A673 (cell line): ENCODE results near the gene LIPM. TPM values are rescaled to one million over a fixed set of nuclear protein-coding genes. Genes with fewer than 3 reads are reported as not detected.

Experiments
- BruUV-seq: library from RNA; stranded (reverse); fragments of 400-500 nt; replicated peaks from 2 replicates; lab custom pipeline; 2021; lab: Mats Ljungman, UMichigan
- CTCF ChIA-PET: fragments of 300-600 bp; sonication (Branson Sonifier 250); formaldehyde crosslinking; loops from one replicate; lab custom pipeline; 2022; ENCODE audit warnings: antibody characterized with exemption; lab: Charles Lee
- POLR2A ChIA-PET: fragments of 300-600 bp; sonication (Branson Sonifier 250); formaldehyde crosslinking; loops from one replicate; lab custom pipeline; 2022; ENCODE audit warnings: antibody characterized with exemption; ENCODE audit not compliant: low non-redundant PET; lab: Charles Lee
- DNase-seq: peaks from one replicate; pipeline ENCODE4 v3.0.0-alpha.2; 2015; ENCODE audit warnings: low spot score
- H3K27ac ChIP-seq: fragments of 200-600 bp; sonication (generic); 2 replicates; pipeline ENCODE4 v1.5.1; 2016; ENCODE audit warnings: mixed run types, low read depth, mild to moderate bottlenecking, mixed read lengths, antibody characterized with exemption, low read length; ENCODE audit not compliant: poor library complexity, severe bottlenecking
- H3K27me3 ChIP-seq: fragments of 200-600 bp; sonication (generic); replicated peaks from 2 replicates; pipeline ENCODE4 v1.6.1; 2017; ENCODE audit warnings: mixed run types, low read depth, mild to moderate bottlenecking, mixed read lengths, antibody characterized with exemption, low read length; ENCODE audit not compliant: insufficient read depth, poor library complexity
- H3K36me3 ChIP-seq: fragments of 200-600 bp; sonication (generic); 2 replicates; pipeline ENCODE4 v1.6.1; 2016; ENCODE audit warnings: mixed run types, mild to moderate bottlenecking, mixed read lengths, antibody characterized with exemption, low read length; ENCODE audit not compliant: insufficient read depth, poor library complexity, severe bottlenecking
- H3K4me1 ChIP-seq: fragments of 200-600 bp; sonication (generic); 2 replicates; pipeline ENCODE4 v1.6.1; 2017; ENCODE audit warnings: mixed run types, mild to moderate bottlenecking, mixed read lengths, antibody characterized with exemption, low read length; ENCODE audit not compliant: insufficient read depth, poor library complexity, severe bottlenecking
- H3K4me3 ChIP-seq: fragments of 200-600 bp; sonication (generic); 2 replicates; pipeline ENCODE4 v1.5.1; 2016; ENCODE audit warnings: low read depth, mixed run types, mild to moderate bottlenecking, mixed read lengths, low read length; ENCODE audit not compliant: poor library complexity, severe bottlenecking
- H3K9me3 ChIP-seq: fragments of 200-600 bp; sonication (generic); 2 replicates; pipeline ENCODE4 v1.6.1; 2016; ENCODE audit warnings: mixed run types, low read depth, mild to moderate bottlenecking, mixed read lengths, antibody characterized with exemption, low read length; ENCODE audit not compliant: poor library complexity, severe bottlenecking
- CTCF ChIP-seq: fragments of 300-800, 200-600 bp; sonication (generic); conservative IDR thresholded peaks from 2 replicates; pipeline ENCODE4 v1.5.1; 2017; ENCODE audit warnings: low read depth, mild to moderate bottlenecking, antibody characterized with exemption, low read length, moderate library complexity, mixed read lengths
- EZH2 ChIP-seq: fragments of 200-600 bp; sonication (generic); IDR thresholded peaks from 2 replicates; pipeline ENCODE4 v1.6.1; 2017; ENCODE audit warnings: borderline replicate concordance, low read depth, mild to moderate bottlenecking, mixed read lengths, antibody characterized with exemption, low read length; ENCODE audit not compliant: poor library complexity, severe bottlenecking
- intact Hi-C: fragments of 100-400 bp; cut with micrococcal nuclease; formaldehyde crosslinking; loops from one replicate; pipeline ENCODE4 v1.10.0; 2022; ENCODE audit not compliant: unreplicated experiment
- total RNA-seq: library from RNA; stranded (reverse); gene quantifications from 2 replicates; pipeline ENCODE4 v1.2.3, GENCODE V29; 2021

The LIPM gene
- total RNA-seq, 1 experiment from 2014 or later = not detected

GRCh38 chr10:88830643-88831268 lies 28.2 kb downstream of the LIPM start:
- H3K9me3 ChIP-seq = no peaks in the 10 kb centered on the region
- CTCF ChIA-PET = no interaction called here
- no peaks in the 10 kb centered on the region for H3K4me1 ChIP-seq
- H3K27me3 ChIP-seq = no peaks in the 10 kb centered on the region
- intact Hi-C loops = no loop called here
- no peak overlapping the region for H3K27ac ChIP-seq
- DNase-seq = no peak
- POLR2A ChIA-PET = no interaction called here
- no TSS peak for BruUV-seq
- H3K36me3 ChIP-seq = no peaks in the 10 kb centered on the region
- H3K4me3 ChIP-seq = no peak overlapping the region
- TF ChIP-seq EZH2 (no peak), CTCF (no peak)

DNA sequence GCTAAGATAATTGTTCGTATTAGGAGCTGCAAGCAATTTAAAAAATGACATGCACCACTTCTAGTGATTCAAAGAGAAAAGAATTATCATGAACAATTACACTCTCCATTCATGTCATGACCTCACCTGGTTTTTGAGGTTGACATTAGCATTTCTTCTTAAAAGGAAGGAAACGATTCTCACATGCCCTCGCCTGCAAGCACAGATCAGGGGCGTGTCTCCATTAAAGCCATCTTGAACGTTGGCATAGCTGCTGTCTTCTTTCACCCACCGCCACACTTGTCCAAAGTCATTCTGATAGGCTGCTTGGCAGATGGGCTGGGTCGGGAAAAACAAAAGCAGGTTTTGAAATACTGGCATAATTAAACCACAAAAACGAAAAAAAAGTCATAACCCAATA lies 29.2 kb downstream of the LIPM start:
- TF ChIP-seq CTCF = no peak

GRCh38 chr10:88832376-88832775 lies 29.8 kb downstream of the LIPM start:
- no TSS peak for BruUV-seq
- H3K4me3 ChIP-seq = no peak overlapping the region
- no peak for DNase-seq
- POLR2A ChIA-PET = no interaction called here
- no peaks in the 10 kb centered on the region for H3K9me3 ChIP-seq
- TF ChIP-seq EZH2 (no peak), CTCF (no peak)
- CTCF ChIA-PET = no interaction called here
- H3K4me1 ChIP-seq = no peaks in the 10 kb centered on the region
- intact Hi-C loops = no loop called here
- H3K36me3 ChIP-seq = no peaks in the 10 kb centered on the region
- H3K27me3 ChIP-seq = no peaks in the 10 kb centered on the region
- no peak overlapping the region for H3K27ac ChIP-seq

More for the DNA sequence above, 29.2 kb downstream of the LIPM start:
- no peak overlapping the region for H3K27ac ChIP-seq
- intact Hi-C loops = no loop called here
- no peaks in the 10 kb centered on the region for H3K36me3 ChIP-seq
- ChIA-PET POLR2A (no interaction called here), CTCF (no interaction called here)
- H3K27me3 ChIP-seq = no peaks in the 10 kb centered on the region
- no peak overlapping the region for H3K4me3 ChIP-seq
- H3K4me1 ChIP-seq = no peaks in the 10 kb centered on the region
- DNase-seq = no peak
- no peaks in the 10 kb centered on the region for H3K9me3 ChIP-seq
- no TSS peak for BruUV-seq
